GM18519 (cell line): ENCODE data around the gene RPL9.
A peak's percentile ranks its signal among the peaks of the same experiment; 100 is the strongest.
"Not testable (repeated sequence)": the region's sequence is repeated elsewhere in the genome, so short reads cannot be mapped to it uniquely, and the experiment has no call there.

Source experiments
- ATAC-seq: cut with Tn5 transposase; IDR thresholded peaks from one replicate; pipeline ENCODE4 v1.9.1; 2021; ENCODE audit warnings: mild to moderate bottlenecking, moderate library complexity; ENCODE audit not compliant: unreplicated experiment, low FRiP score

The RPL9 gene

DNA sequence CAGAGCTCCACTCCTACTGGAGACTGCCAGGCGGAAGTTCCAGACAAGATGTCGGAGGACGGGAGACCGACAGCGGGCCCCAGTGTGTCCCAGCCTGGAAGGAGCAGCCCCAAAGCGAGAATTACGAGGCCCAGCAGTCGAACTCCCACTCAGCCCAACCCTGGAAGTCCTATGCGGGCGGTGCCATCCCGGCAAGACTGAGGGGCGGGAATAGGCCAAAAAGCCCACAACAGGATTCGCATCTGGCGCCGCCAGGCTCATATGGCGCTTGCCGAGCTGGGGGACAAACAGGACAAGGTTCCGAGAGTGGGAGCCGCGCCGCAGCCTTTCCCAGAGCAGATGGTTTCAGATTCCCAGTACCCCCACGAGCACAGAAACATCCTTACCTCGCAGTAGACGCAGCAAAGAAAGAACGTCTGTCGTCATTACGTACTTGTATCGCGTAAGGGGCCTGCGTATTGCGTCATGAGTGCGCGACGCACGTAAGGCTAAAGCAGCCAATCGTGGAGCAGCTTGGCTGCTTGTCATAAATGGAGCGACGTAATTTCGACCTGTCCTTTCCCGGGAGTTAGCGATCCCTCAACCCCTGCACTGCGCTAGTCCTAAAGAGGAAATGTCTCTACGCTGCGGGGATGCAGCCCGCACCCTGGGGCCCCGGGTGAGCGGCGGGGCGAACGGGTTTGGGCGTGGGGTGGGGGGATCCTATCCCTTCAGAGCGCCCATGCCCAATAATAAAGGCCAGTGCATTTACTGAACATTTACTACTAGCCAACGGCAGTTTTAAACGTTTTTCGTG, at the start of gene RPL9, which contains the start of gene LIAS:
Gene RPL9, minus strand, starts transcription at position 418 of the 796 bp plus-strand sequence. CDS start 483 bp downstream, outside the sequence.
Gene LIAS, plus strand, starts transcription at position 552 of the 796 bp plus-strand sequence. Its CDS starts 62 bp downstream, at position 614.
- peak; percentile 81 for ATAC-seq

DNA sequence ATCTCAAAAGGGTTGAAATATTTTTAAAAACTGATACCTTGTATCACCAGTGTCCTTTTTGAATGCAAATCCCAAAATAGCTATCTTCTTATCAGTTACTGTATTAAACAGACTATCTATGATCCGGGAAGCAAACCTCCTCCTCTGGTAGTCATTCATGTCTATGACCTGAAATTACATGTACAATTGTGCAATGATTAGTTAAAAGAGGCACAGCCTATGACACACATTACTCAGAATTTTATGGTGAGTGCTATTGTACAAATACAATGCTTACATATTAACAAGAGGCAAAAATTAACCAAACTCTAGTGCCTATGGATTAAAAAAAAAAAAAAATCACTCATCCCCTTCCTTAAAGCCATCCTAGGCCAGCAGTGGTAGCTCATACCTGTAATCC, 46.9 kb upstream of the RPL9 start:
- no peak for ATAC-seq

DNA sequence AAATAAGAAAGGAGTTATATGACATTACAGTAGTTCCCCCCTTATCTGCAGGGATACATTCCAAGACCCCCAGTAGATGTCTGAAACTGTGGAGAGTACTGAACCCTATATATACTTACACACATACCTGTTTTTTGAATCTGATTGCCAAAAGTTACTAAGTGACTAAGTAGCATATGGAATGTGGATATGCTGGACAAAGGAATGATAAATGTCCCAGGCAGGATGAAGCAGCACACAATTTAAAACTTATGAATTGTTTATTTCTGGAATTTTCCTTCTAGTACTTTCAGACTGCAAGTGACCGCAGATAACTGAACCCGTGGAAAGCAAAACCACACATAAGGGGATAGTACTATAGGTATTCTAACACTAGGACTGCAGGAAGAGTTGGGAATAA, 45.8 kb upstream of the RPL9 start:
- no peak for ATAC-seq

DNA sequence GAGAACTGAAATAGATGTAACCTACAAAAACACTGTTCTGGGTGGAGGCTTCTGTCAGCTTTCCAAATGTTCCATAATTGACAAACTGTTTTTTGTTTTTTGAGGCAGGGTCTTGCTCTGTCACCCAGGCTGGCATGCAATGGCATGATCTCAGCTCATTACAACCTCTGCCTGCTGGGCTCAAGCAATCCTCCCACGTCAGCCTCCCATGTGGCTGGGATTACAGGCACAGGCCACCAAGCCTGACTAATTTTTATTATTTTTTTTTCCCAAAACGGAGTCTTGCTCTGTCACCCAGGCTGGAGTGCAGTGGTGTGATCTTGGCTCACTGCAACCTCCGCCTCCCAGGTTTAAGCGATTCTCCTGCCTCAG, 43.9 kb upstream of the RPL9 start:
- ATAC-seq, result not testable (repeated sequence)

DNA sequence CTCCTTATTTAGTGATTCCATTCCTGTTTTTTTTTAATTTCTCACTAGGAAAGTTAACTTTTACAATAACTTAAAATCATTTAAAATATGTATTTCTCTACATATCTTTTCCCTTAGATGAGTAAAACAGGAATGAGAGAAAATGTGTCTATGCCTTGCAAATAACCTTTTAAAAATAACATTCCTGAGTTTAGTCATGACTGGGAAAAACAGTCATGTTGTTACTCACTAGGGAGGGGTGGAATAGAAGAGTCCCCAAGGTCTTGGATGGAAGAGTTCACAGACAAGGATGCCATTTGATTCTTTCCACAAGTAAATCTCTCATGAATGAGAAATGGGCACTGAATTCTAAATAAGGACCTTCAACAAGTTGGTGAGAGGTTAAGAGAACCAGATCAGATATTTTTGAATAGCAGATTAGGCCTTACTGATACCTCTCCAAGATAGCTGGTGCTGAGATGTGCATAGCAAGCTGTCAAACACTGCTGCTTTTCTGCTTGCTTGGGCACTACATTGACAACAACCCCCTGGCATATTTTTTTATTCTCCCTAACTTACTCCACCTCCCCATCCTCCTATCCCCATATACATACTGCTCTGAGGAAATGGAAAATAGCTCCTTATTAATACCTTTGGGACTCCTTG, 43.4 kb upstream of the RPL9 start:
- ATAC-seq, result no peak

DNA sequence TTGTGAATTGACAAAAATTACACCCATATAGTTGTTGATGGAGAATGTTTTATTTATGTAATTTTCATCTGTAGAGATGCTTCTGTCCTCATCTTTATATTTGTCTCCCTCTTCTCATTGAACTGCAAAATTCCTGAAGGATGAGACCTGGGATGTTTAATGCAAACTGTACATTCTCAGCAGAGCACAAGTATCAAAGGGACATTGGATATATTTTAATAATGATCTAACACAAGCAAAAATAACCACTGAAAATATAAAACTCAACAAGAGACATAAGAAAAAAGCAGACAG, 40.0 kb upstream of the RPL9 start:
- ATAC-seq, result no peak

DNA sequence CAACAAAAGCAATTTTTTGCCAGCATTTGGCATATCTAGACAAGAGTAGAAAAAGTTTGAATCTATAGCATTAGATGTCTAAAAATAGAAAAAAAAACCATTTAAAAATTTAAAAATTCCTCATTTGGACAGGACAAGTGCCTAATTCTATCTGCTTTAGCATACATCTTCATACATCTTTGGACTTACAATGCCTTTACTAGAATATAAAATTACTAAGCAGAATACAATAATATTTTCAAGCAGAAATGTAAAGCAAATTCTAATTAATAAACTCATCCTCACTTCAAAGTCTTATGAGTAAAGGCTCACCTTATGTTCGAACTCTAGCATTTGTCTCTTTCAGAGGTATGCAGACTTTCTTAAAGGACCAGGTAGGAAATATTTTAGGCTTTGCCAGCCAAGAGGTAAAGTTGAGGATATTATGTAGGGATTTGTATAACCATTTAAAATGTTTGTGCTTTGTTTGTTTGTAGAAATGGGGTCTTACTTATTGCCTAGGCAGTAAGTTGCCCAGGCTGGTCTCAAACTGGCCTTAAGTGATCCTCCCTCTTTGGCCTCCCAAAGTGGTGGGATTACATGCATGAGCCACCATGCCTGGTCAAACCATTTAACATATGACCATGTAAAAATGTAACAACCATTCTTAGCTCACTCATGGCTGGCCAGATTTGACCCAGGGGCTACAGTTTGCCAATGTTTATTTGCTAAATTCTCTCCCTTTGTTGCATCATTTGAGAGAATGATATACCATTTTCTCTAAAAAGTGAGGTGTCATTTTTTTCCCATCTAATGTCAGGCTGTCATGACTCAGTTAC, 39.4 kb upstream of the RPL9 start:
- ATAC-seq, result no peak

DNA sequence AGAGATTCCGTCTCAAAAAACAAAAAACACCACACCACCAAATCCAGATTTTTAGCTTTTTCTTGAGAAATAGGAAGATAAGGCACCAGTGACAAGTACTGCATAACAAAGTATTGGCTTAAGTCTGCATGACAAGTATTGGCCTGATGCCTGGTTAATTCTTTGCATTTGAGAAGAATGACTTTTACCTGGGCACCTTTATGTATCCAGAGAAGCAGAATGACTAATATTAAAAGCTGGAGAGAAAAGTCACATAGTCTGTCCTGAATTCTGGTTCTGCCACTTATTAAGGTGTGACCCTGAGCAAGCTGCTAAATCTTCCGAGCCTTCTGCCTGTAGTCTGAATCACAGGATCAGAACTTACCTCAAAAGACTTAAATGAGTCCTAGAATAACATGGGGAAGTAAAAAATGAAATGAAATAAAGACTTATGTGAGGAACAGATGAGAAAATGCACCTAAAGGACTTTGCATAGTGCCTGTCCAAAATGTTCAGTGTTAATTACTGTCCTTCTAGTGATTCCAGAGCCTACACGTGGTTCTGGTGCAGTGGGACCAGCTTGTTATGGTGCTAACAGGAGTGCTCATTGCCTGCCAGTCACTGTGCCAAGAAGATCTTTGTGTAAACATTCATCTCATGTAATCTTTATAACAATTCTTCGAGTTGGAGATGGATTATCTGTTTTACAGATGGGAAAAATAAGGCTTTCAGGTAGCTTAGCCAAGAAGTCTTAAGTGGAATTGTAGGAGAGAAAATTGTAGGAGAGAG, 36.9 kb upstream of the RPL9 start:
- no peak for ATAC-seq

DNA sequence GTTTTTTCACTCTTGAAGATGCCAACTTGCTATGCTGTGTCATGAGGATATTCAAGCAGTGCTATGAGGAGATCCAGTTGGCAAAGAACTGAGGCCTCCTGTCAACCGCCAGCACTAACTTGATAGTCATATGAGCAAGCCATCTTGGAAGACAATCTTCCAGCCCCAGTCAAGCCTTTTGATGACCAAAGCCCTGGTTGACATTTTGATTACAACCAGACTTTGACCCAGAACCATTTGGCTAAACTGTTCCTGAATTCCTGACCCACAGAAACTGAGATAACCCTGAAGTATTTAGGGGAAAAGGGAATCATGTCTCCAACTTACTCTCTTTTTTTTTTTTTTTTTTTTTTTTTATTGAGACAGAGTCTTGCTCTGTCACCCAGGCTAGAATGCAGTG, 35.6 kb upstream of the RPL9 start:
- ATAC-seq, result no peak

DNA sequence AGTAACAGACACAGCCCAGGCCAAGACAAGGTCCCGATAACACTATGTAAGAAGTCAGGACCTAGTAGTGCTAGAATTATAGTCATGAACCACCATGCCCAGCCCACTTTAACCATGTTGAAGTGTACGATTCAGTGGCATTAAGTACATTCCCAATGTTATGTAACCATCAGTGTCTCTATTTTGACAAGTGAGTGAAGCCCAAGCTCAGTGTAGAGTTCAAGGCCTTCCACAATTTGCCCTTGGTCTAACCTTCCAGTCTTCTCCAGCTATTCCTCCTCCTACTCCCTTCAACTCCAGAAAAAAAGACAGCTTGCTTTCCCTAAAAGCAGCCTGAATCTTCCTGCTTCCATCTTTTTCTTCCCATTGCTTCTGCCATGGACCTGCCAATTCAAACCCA, 31.6 kb upstream of the RPL9 start:
- ATAC-seq, result no peak

DNA sequence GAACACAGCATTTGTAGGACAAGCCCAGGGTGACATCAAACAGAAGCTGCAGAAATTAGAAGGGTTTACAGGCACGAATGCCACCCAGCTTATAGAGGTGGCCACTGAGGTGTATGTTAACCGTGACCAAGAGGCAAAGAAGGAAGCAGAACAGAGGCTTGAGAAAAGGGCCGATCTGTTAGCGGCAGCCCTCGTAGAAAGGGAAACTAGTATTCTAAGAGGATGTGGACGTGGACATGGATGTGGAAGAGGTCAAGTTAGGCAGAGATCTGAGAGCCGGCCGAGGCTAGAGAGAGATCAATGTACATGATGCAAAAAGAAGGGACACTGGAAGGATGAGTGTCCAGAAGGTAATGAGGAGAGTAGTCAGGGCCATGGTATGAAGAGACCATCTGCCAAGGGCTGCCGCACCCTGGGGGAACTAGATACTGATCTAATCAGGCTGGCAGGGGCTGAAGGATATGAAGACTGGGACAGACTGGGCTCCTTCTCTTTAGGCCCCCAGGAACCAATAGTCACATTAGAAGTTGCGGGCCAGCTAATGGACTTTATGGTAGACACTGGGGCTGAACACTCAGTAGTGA, 27.6 kb upstream of the RPL9 start:
- no peak for ATAC-seq

DNA sequence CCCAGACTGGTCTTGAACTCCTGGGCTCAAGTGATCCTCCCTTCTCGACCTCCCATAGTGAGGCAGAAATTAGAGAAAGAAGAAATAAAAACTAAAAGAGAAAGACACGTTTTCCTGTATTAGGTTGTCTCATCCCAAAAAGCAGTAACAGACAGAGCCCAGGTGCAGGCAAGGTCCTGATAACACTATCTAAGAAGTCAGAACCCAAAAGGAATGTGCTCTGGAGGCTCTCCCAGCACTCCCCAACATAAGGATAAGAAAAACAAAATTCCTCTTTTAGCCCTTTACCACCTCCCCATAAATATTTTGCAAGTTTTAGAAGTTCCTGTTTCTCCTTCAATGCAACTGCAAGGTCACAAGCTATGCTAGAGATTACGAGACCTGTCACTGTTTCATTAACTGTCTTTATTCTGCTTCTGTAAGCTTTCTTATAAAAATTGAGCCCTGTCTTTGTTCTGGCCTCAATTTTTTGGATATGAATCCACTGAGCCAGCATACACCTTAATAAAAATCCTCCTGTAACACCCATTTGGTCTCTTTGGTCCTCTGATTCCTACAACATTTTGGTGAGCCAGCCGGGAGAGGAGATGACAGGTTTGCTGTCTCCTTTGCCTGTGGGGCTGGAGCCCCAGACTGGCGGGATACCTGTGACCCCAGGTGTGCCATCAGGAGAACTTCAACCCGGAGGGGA, 26.0 kb upstream of the RPL9 start:
- no peak for ATAC-seq

DNA sequence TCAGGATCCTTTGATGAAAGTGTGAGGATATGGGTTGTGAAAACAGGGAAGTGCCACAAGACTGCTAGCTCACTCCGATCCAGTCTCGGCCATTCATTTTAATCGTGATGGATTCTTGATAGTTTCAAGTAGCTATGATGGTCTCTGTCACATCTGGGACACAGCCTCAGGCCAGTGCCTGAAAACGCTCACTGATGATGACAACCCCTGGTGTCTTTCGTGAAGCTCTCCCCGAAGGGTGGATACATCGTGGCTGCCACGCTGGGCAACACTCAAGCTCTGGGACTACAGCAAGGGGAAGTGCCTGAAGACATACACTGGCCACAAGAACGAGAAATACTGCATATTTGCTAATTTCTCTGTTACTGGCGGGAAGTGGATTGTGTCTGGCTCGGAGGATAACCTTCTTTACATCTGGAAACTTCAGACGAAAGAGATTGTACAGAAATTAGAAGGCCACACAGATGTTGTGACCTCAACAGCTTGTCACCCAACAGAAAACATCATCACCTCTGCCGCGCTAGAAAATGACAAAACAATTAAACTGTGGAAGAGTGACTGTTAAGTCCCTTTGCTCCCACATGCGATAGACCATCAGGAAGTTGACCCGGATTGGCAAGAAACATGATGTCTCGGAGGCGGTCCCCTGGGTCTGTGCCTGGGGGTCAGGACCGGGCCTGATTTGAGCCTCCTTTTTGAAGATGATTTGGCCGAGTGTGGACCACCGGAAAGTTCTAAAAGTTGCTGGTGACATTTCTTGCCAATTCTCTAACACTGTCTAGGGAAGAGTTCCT, 22.4 kb upstream of the RPL9 start:
- ATAC-seq, result no peak

DNA sequence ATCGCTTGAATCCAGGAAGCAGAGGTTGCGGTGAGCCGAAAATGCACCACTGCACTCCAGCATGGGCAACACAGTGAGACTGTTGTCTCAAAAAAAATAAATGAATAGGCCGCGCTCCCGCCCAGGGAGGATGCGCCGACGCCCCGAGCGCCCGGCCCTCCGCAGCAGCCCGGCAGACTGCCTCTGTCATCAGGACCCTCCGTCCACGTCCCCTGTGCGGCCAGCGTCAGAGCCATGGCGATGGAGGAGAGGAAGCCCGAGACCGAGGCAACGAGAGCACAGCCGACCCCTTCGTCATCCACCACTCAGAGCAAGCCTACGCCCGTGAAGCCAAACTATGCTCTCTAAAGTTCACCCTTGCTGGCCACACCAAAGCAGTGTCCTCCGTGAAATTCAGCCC, 21.5 kb upstream of the RPL9 start:
- no peak for ATAC-seq

DNA sequence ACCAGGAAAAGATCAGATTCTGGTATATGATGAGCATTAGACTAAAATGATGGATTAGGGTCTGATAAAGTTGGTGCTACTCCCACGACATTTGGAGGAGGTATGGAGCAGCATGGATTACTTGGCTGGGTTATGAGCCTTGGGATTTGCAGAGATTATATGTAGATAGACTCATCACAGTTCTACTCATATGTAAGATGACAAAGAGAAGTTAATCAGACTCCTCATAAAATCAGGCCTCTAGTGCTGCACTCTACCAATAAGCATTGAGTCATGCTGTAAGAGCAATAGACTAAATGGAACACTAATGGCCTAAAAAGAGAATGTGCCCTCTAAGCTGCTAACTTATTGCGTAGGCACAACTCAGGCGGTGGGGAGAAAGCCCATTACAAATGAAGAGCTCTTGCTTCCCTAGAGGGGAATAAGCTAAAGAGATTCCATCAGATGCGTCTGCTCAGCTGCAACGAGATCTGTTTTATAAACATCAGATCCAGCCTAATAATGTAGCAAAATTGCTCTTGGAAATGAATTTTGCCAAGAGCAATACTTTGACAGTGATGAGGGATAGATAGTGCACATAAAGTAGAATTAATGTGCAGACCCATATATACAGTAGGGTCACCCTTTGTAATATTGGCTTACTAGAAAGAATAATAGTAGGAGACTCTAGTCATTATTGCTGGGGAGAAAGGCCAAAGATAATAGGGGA, 17.6 kb upstream of the RPL9 start:
- no peak for ATAC-seq

DNA sequence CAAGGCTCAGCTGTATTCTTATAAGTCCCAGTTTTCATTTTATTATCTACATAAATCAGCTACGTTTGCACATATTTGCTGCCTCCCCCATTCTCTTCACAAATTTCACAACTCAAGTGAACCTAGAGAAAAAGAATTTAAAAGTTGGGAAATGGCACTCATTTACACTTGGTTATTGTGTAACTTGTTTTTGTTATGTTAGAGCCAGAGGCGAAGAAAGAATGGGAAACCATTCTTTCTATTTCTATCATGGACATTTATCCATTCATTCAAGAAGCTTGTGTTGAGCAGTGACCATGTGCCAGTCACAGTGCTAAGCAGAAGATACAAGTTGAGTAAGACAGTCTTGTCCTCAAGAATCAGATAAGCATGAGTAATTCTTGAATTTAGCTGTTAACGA, 13.7 kb upstream of the RPL9 start:
- ATAC-seq, result no peak

DNA sequence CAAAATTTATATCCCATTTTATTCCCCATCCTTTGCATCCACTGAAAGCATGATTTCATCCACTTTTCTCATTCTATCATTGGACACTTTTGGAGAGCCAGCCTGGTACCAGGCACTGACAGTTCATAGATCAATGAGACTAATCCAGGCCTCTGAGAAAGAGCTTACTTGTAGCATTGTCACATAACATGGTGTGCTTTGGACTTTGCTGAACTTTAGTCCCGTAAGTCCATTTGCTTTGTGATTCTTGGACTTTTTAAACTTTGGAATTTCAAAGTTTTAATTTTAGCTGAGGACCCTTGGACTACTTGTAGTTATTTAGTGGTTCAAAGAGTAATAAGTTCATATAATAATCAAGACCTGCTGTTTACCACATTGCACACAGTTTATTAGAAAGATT, 11.7 kb upstream of the RPL9 start:
- no peak for ATAC-seq

DNA sequence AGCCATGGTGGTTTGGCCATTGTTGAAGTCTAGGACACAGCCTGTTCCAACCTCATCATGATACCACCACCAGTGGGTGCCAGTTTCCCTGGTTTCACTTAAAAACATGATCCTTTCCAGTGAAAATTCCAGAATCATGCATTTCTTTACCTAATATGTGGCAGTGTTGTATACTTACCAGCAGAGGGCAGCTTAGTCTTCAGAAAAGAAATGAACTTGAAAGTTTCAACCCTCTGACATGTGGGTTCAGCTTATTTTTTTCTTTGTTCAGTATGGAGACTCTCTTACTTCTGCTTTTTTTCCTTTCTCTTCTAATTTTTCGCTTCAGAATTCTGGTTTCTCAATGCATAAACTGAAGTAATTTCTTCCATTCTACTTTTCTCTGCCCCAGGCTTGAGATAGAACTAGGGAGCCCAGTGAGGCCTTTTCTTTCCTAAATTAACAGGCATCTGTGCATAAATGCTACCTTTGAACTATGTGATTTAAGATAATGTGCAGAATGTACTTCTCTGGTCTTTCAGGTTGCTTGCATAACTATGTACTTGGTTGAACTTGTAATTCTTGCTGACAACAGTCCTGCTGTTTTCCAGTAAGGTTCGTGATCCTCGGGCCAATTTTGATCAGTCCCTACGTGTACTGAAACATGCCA, 10.8 kb upstream of the RPL9 start:
- ATAC-seq, result no peak
